OCI-LY1 (cell line): Measurements from ENCODE around the gene SNRPB2.

Experiments
- H2AFZ ChIP-seq: fragments of 200-600 bp; sonication (generic), shearing (Covaris generic); 2 replicates; pipeline ENCODE4 v1.6.0; 2014; ENCODE audit warnings: antibody characterized with exemption, mild to moderate bottlenecking, low read length
- H3F3A ChIP-seq: fragments of 200-600 bp; sonication (generic), shearing (Covaris generic); 2 replicates; pipeline ENCODE4 v1.6.0; 2014; ENCODE audit warnings: mild to moderate bottlenecking, antibody characterized with exemption, low read length, moderate library complexity; ENCODE audit not compliant: insufficient read depth
- H3K27ac ChIP-seq: fragments of 200-600 bp; sonication (generic); 2 replicates; pipeline ENCODE4 v1.5.1; 2014; ENCODE audit warnings: low read length, mixed run types, mild to moderate bottlenecking, low read depth; ENCODE audit not compliant: poor library complexity, severe bottlenecking
- H3K27me3 ChIP-seq: fragments of 200-600 bp; sonication (generic); 2 replicates; pipeline ENCODE4 v1.6.0; 2014; ENCODE audit warnings: antibody characterized with exemption, mild to moderate bottlenecking, low read length, moderate library complexity; ENCODE audit not compliant: insufficient read depth
- H3K36me3 ChIP-seq: fragments of 200-600 bp; sonication (generic); 2 replicates; pipeline ENCODE4 v1.6.1; 2014; ENCODE audit warnings: mild to moderate bottlenecking, antibody characterized with exemption, low read length, moderate library complexity, mixed read lengths; ENCODE audit not compliant: insufficient read depth
- H3K4me1 ChIP-seq: fragments of 200-600 bp; sonication (generic); 2 replicates; pipeline ENCODE4 v1.5.1; 2014; ENCODE audit warnings: mild to moderate bottlenecking, low read length, moderate library complexity; ENCODE audit not compliant: insufficient read depth, severe bottlenecking
- H3K4me2 ChIP-seq: fragments of 200-600 bp; sonication (generic), shearing (Covaris generic); 2 replicates; pipeline ENCODE4 v1.6.1; 2014; ENCODE audit warnings: low read length
- H3K4me3 ChIP-seq: fragments of 200-600 bp; sonication (generic); 2 replicates; pipeline ENCODE4 v1.5.1; 2014; ENCODE audit warnings: low read length, low read depth, mild to moderate bottlenecking, mixed read lengths; ENCODE audit not compliant: poor library complexity, severe bottlenecking
- H3K79me2 ChIP-seq: fragments of 200-600 bp; shearing (Covaris generic); 2 replicates; pipeline ENCODE4 v1.6.1; 2016; ENCODE audit warnings: mixed run types, low read length, mixed read lengths; ENCODE audit not compliant: insufficient read depth
- H3K9ac ChIP-seq: fragments of 200-600 bp; sonication (generic), shearing (Covaris generic); 2 replicates; pipeline ENCODE4 v1.6.1; 2014; ENCODE audit warnings: mild to moderate bottlenecking, low read length, mixed read lengths
- H3K9me2 ChIP-seq: fragments of 200-600 bp; sonication (generic), shearing (Covaris generic); 2 replicates; pipeline ENCODE4 v1.6.1; 2014; ENCODE audit warnings: low read depth, mild to moderate bottlenecking, low read length, mixed read lengths
- H3K9me3 ChIP-seq: fragments of 200-600 bp; shearing (Covaris generic); 2 replicates; pipeline ENCODE4 v1.6.1; 2014; ENCODE audit warnings: low read length, mixed read lengths
- H4K20me1 ChIP-seq: fragments of 200-600 bp; sonication (generic), shearing (Covaris generic); 2 replicates; pipeline ENCODE4 v1.6.0; 2016; ENCODE audit warnings: mild to moderate bottlenecking, low read length; ENCODE audit not compliant: insufficient read depth
- CTCF ChIP-seq: fragments of 200-600 bp; sonication (generic), shearing (Covaris generic); IDR thresholded peaks from 2 replicates; pipeline ENCODE4 v1.5.1; 2017; ENCODE audit warnings: mild to moderate bottlenecking, antibody characterized with exemption, low read length, moderate library complexity, mixed read lengths
- EZH2 ChIP-seq: fragments of 200-600 bp; sonication (generic), shearing (Covaris generic); IDR thresholded peaks from 2 replicates; pipeline ENCODE4 v1.8.0; 2017; ENCODE audit warnings: borderline replicate concordance, mixed run types, mild to moderate bottlenecking, antibody characterized with exemption, low read length, moderate library complexity, mixed read lengths

Gene SNRPB2

GRCh38 chr20:16707674-16708073 is 22.2 kb upstream of the SNRPB2 start:
- H3K9ac ChIP-seq, result no peak overlapping the region
- H2AFZ ChIP-seq, result no peak overlapping the region
- no peaks in the 10 kb centered on the region for H3K27me3 ChIP-seq
- H3K27ac ChIP-seq, result no peak overlapping the region
- no peaks in the 10 kb centered on the region for H3F3A ChIP-seq
- H3K79me2 ChIP-seq, result no peaks in the 10 kb centered on the region
- H4K20me1 ChIP-seq, result no peaks in the 10 kb centered on the region
- H3K36me3 ChIP-seq, result no peaks in the 10 kb centered on the region; the same call in 1 of the 2 replicates
- no peak overlapping the region for H3K4me3 ChIP-seq
- no peaks in the 10 kb centered on the region for H3K9me3 ChIP-seq
- no peak for TF ChIP-seq CTCF
- TF ChIP-seq EZH2, result no peak
- H3K9me2 ChIP-seq, result no peaks in the 10 kb centered on the region
- H3K4me1 ChIP-seq, result no peaks in the 10 kb centered on the region
- H3K4me2 ChIP-seq, result no peak overlapping the region

- H4K20me1 ChIP-seq, result no peaks in the 10 kb centered on the region
- no peak for TF ChIP-seq CTCF
- no peak for TF ChIP-seq EZH2
- no peaks in the 10 kb centered on the region for H3F3A ChIP-seq
- H3K4me1 ChIP-seq, result no peaks in the 10 kb centered on the region
- no peak overlapping the region for H3K4me3 ChIP-seq
- no peaks in the 10 kb centered on the region for H3K27me3 ChIP-seq
- H3K9me2 ChIP-seq, result no peaks in the 10 kb centered on the region
- H3K27ac ChIP-seq, result no peak overlapping the region
- no peaks in the 10 kb centered on the region for H3K79me2 ChIP-seq
- no peaks in the 10 kb centered on the region for H3K9me3 ChIP-seq
- no peak overlapping the region for H3K4me2 ChIP-seq
- H3K9ac ChIP-seq, result no peak overlapping the region
- H2AFZ ChIP-seq, result no peak overlapping the region
- H3K36me3 ChIP-seq, result no peaks in the 10 kb centered on the region; the same call in 1 of the 2 replicates
Observed at GRCh38 chr20:16708602-16709001, 21.2 kb upstream of the SNRPB2 start.

- Histone ChIP-seq H3K27ac (no peak overlapping the region), H3K9ac (no peak overlapping the region), H2AFZ (no peak overlapping the region), H3K9me3 (no peaks in the 10 kb centered on the region), H4K20me1 (no peaks in the 10 kb centered on the region), H3K4me2 (no peak overlapping the region), H3K9me2 (no peaks in the 10 kb centered on the region), H3F3A (no peaks in the 10 kb centered on the region), H3K36me3 (no peaks in the 10 kb centered on the region; the same call in 1 of the 2 replicates), H3K27me3 (no peaks in the 10 kb centered on the region), H3K79me2 (no peaks in the 10 kb centered on the region), H3K4me3 (no peak overlapping the region), H3K4me1 (no peaks in the 10 kb centered on the region)
- TF ChIP-seq EZH2, result no peak
- TF ChIP-seq CTCF, result no peak
Observed at GRCh38 chr20:16709017-16709416, 20.8 kb upstream of the SNRPB2 start.
